Heart left ventricle (tissue), 16 donors: ENCODE measurements around the gene HPS5. TPM values are rescaled to one million over a fixed set of nuclear protein-coding genes. Genes with fewer than 3 reads are reported as not detected.
A peak's percentile ranks its signal among the peaks of the same experiment; 100 is the strongest.
"Not testable (repeated sequence)": the region's sequence is repeated elsewhere in the genome, so short reads cannot be mapped to it uniquely, and the experiment has no call there.

Source experiments
- ATAC-seq, 4 donors: fragments of 200-7000 bp; cut with Tn5 transposase; one replicate each; pipeline ENCODE4 v1.9.1; 2020 to 2022; ENCODE audit warnings: moderate library complexity in 4 of 4, mild to moderate bottlenecking in 3 of 4, moderate number of reproducible peaks in 1 of 4
- DNase-seq, 5 donors: peaks; one replicate each; pipeline ENCODE4 v3.0.0-alpha.2; 2020
- H3K27ac ChIP-seq, 12 donors: fragments of 200-600 bp; sonication (generic) in 4 of 12; one replicate each; pipeline versions ENCODE4 v1.5.0 to v1.8.0; 2016 to 2022; ENCODE audit warnings: mild to moderate bottlenecking in 2 of 12
- H3K27me3 ChIP-seq, 9 donors: fragments of 200-600 bp; sonication (generic) in 2 of 9; one replicate each; pipeline versions ENCODE4 v1.5.1 to v1.8.0; 2016 to 2022; ENCODE audit warnings: mild to moderate bottlenecking in 3 of 9
- H3K36me3 ChIP-seq, 9 donors: fragments of 200-600 bp; sonication (generic) in 2 of 9; one replicate each; pipeline versions ENCODE4 v1.5.0 to v1.8.0; 2018 to 2022; ENCODE audit warnings: mild to moderate bottlenecking in 2 of 9
- H3K4me1 ChIP-seq, 12 donors: fragments of 200-600 bp; sonication (generic) in 4 of 12; one replicate each; pipeline versions ENCODE4 v1.5.0 to v1.8.0; 2016 to 2022; ENCODE audit warnings: mild to moderate bottlenecking in 3 of 12
- H3K4me3 ChIP-seq, 12 donors: fragments of 200-600 bp; sonication (generic) in 4 of 12; one replicate each; pipeline versions ENCODE4 v1.5.0 to v1.8.0; 2017 to 2022; ENCODE audit warnings: mild to moderate bottlenecking in 9 of 12, moderate library complexity in 4 of 12
- H3K9me3 ChIP-seq, 12 donors: fragments of 200-600 bp; sonication (generic) in 4 of 12; one replicate each; pipeline versions ENCODE4 v1.5.0 to v1.8.0; 2016 to 2022; ENCODE audit warnings: mild to moderate bottlenecking in 1 of 12
- POLR2A ChIP-seq, 2 donors: fragments of 450-650 bp; IDR thresholded peaks; one replicate each; pipeline ENCODE4 v1.6.1; 2017; ENCODE audit warnings: antibody characterized with exemption in 2 of 2, mild to moderate bottlenecking in 2 of 2, moderate library complexity in 2 of 2
- WGBS, 4 donors: extraction: QIAGEN DNeasy Blood & Tissue Kit in 2 of 4; methylation state at CpG; one replicate each; pipeline versions ENCODE4 v1.1.5 to v1.1.7; 2013 to 2018; 5-methylcytosine and 5-hydroxymethylcytosine counted together
- intact Hi-C, 10 donors: fragments of 100-400 bp; cut with DNase I; formaldehyde crosslinking; loops; one replicate each; pipeline versions ENCODE4 v1.11.1 to v1.14.2; 2022
- polyA plus RNA-seq, 2 donors: library from polyadenylated mRNA; stranded (reverse); fragments of 200-250 nt; gene quantifications; one replicate each; pipeline ENCODE4 v1.2.3, GENCODE V29; 2013
- total RNA-seq, 9 donors: library from RNA; depleted of rRNA in 2 of 9; stranded (reverse); fragments of >200 nt in 2 of 9; fragmentation: NEBNext Ultra II Directional in 3 of 9; extraction: Animal tissue kit (Norgen Biotek cat#: 25700) in 3 of 9; gene quantifications; one replicate each; pipeline versions ENCODE4 v1.1.0 to v1.2.4, GENCODE V29; 2016 to 2023
- TF ChIP-seq, protein P1 (sequence below), 12 donors: fragments of 200-600 bp; sonication (generic) in 4 of 12; IDR thresholded peaks; one replicate each; pipeline versions ENCODE4 v1.5.0 to v1.8.0; 2018 to 2022; ENCODE audit warnings: antibody characterized with exemption in 12 of 12, mild to moderate bottlenecking in 5 of 12
- donor health status: ischemic (EF 13 %, LVEDD 7.1; RV severe dilation, severe dysfunction).
- donor health status: healthy with polysubstance abuse.
- donor health status: DM: no; HTN: yes; CAD: no.
- donor health status: DM: no; HTN: no; CAD: no.
- donor health status: ischemic (EF 25% LVEDD 6.9; RV normal size, moderate dysfunction).
- donor health status: ischemic (EF 25% LVEDD 5.7; RV mildly dilated, moderate dysfunction).
- donor health status: healthy.
- donor health status: DM: yes; HTN: yes; CAD: no.
- donor health status: ischemic (EF 35%, LVEDD 5.7; RV mildly dilated, moderate dysfunction).
- donor health status: nonischemic (EF 11% LVEDD 7.7; RV severe dilation, severe dysfunction).
- donor health status: DM: yes; HTN: yes; CAD: no.
- donor health status: PGD.
- donor health status: ischemic (EF 29% LVEDD 5.4; RV normal size, mild dysfunction).
- donor health status: nonischemic (EF 23%, LVEDD 6.1; RV moderate dilation, normal function).

Gene HPS5
- total and polyA plus RNA-seq, 11 donors = 6.1 to 19.3 (median 11.9) TPM

DNA sequence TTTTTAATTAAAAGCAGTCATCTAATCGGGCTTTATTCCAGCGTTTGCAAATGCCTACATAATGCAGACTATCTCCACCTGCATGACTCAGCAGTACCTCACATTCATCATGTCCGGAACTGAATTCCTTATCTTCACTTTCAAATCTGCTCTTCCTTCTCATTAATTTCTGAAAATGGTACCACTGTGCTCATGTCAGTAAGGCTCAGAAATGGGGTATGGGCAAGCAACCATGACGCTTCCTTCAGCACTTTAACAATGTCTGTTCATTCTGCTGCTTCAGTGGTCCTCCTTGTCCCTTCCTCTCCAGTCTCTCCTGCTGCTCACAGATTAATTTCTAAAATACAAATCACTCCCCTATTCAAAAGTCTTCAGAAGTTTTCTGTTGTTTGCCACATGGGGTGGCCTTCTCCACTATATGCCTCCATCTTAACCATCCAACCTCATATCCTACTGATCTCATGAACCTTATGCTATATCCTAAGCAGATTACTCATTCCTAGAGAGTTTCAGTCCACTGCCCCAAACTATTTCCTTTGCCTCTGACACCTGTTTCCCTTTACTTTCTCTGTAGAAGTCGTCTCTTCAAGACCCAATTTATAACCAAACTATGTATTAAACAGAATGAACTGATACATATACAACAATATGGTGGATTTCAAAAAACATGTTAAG is 7.4 kb upstream of the HPS5 start:
- no peaks in the 10 kb centered on the region for H3K27me3 ChIP-seq
- TF ChIP-seq, protein P1, sequence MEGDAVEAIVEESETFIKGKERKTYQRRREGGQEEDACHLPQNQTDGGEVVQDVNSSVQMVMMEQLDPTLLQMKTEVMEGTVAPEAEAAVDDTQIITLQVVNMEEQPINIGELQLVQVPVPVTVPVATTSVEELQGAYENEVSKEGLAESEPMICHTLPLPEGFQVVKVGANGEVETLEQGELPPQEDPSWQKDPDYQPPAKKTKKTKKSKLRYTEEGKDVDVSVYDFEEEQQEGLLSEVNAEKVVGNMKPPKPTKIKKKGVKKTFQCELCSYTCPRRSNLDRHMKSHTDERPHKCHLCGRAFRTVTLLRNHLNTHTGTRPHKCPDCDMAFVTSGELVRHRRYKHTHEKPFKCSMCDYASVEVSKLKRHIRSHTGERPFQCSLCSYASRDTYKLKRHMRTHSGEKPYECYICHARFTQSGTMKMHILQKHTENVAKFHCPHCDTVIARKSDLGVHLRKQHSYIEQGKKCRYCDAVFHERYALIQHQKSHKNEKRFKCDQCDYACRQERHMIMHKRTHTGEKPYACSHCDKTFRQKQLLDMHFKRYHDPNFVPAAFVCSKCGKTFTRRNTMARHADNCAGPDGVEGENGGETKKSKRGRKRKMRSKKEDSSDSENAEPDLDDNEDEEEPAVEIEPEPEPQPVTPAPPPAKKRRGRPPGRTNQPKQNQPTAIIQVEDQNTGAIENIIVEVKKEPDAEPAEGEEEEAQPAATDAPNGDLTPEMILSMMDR (IDR thresholded peaks at IDR 0.05) = no peak
- TF ChIP-seq POLR2A (IDR thresholded peaks at IDR 0.05) = no peak
- no peak overlapping the region for H3K27ac ChIP-seq
- peaks cover 0 to 78% (median 55%) of the 10 kb centered on the region in 9 donors for H3K36me3 ChIP-seq
- ATAC-seq = no peak
- H3K4me1 ChIP-seq = peaks cover 0 to 44% (median 15%) of the 10 kb centered on the region in 12 donors
- H3K4me3 ChIP-seq = no peak overlapping the region
- no peak for DNase-seq
- no peaks in the 10 kb centered on the region for H3K9me3 ChIP-seq
- 73 to 82% (median 77%) methylated on average over 5 of the region's 5 CpGs for WGBS, 4 donors
- intact Hi-C loops = loop anchor here in 4 of 10 donors (10.0 kb wide), 3 partner anchors 65 to 305 kb away; partner anchors contain the start of genes TSG101 (in 2 of the 4), LDHA (in 1 of the 4) and SPTY2D1 (in 1 of the 4)

DNA sequence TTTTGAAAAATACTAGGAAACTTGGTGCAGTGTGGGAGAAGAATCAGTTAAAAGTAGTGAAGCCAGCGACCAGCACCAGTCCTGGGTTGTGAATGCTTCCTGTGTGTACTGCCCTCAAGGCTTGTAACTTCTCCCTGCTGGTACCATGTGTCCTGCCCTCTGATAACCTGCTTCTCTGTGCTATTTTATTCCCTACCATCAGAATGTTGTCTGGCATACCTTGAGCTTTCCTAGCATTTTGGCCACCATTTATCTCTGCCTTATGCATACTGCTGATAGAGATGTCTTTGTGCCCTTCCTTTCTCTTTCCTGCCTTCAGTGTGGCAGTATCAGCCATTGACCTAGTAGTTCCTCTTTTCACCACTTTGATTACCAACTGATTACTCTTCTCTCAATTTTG is 2.4 kb upstream of the HPS5 start:
- Histone ChIP-seq H3K4me1 (peaks cover 0 to 60% (median 38%) of the 10 kb centered on the region in 12 donors), H3K4me3 (peak overlapping the region in 4 of 12 donors; percentile 2 to 93 (median 83)), H3K36me3 (peaks cover 0 to 43% (median 20%) of the 10 kb centered on the region in 9 donors), H3K27me3 (no peaks in the 10 kb centered on the region), H3K9me3 (no peaks in the 10 kb centered on the region), H3K27ac (peak overlapping the region in 2 of 12 donors; percentile 7 to 97)
- WGBS, 4 donors = 29 to 71% (median 62%) methylated on average over 1 of the region's 1 CpG
- intact Hi-C loops = loop anchor here in 9 of 10 donors (5.0 to 10.0 kb wide), 8 partner anchors 58 to 373 kb away; partner anchors contain the start of genes TSG101 (in 5 of the 9), SPTY2D1 (in 3 of the 9), LDHA (in 1 of the 9) and TMEM86A (in 1 of the 9)
- no peak for TF ChIP-seq POLR2A (IDR thresholded peaks at IDR 0.05)
- TF ChIP-seq, protein P1 (IDR thresholded peaks at IDR 0.05) = no peak
- no peak for DNase-seq
- ATAC-seq = no peak

DNA sequence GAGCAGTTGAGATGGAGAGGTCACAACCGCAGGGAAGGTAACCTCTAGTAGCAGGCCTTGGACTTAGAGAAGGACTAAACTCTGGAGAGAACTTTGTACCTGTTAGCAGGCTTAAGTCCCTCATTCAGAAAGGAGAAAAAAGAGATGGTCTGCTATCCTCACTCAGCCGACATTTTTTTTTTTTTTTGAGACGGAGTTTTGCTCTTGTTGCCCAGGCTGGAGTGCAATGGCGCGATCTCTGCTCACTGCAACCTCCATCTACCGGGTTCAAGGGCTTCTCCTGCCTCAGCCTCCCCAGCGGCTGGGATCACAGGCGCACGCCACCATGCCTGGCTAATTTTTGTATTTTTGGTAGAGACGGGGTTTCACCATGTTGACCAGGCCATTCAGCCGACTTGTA is 1.9 kb upstream of the HPS5 start:
- H3K27me3 ChIP-seq, ATAC-seq, DNase-seq, H3K9me3 ChIP-seq: not testable (repeated sequence)
- Histone ChIP-seq H3K4me1 (peaks cover 0 to 60% (median 35%) of the 10 kb centered on the region in 12 donors), H3K27ac (peak overlapping the region in 2 of 12 donors; percentile 7 to 97), H3K4me3 (peak overlapping the region in 5 of 12 donors; percentile 78 to 93 (median 88)), H3K36me3 (peaks cover 0 to 38% (median 16%) of the 10 kb centered on the region in 9 donors)
- WGBS, 4 donors = 90 to 95% (median 94%) methylated on average over 11 of the region's 11 CpGs
- intact Hi-C loops = loop anchor here (2.0 to 10.0 kb wide), 9 partner anchors 58 to 373 kb away; partner anchors contain the start of genes TSG101 (in 5 of the 10), LDHA (in 3 of the 10), SPTY2D1 (in 3 of the 10) and TMEM86A (in 1 of the 10)

DNA sequence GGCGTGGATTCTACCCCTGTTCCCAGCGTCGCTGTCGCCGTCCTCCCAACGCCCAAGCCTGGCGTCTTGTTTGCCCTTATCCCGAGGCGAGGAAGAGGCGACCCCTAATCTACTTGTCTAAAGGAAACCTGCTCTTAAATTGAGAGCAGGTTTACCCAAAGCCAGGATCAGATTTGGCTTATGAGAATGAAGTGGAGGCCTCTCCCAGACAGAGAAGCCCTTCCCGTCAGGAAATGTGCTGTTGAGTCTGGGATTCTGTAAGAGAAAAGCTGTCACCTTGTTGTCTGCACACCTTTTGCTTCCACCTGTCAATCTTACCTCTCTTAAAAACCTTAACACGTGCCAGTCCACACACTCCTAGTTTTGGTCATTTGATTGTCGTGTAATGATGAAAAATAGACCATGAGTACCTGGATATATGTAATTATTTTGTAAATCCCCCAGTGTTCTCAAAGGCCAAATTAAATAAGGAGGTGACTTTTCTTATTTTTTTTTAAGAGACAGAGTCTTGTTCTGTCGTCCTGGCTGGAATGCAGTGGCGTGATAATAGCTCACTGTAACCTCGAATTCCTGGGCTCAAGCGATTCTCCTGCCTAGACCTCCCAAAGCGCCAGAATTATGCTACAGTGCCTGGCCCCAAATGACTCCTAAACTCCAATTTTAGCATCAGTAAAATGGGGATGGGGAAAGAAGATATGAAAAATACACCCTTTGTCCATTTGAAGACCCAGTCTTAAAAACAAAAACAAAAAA is 1.1 kb upstream of the HPS5 start:
- Histone ChIP-seq H3K9me3 (no peaks in the 10 kb centered on the region), H3K4me1 (peaks cover 0 to 63% (median 35%) of the 10 kb centered on the region in 12 donors), H3K27ac (peak overlapping the region; percentile 85 to 100 (median 95)), H3K36me3 (peaks cover 0 to 34% (median 11%) of the 10 kb centered on the region in 9 donors), H3K27me3 (no peaks in the 10 kb centered on the region), H3K4me3 (peak overlapping the region; percentile 52 to 93 (median 82))
- DNase-seq = no peak
- TF ChIP-seq POLR2A (IDR thresholded peaks at IDR 0.05) = no peak
- TF ChIP-seq, protein P1 (IDR thresholded peaks at IDR 0.05) = no peak
- ATAC-seq = no peak
- intact Hi-C loops = loop anchor here (1.0 to 10.0 kb wide), 11 partner anchors 59 to 374 kb away; partner anchors contain the start of genes TSG101 (in 5 of the 10), SPTY2D1 (in 4 of the 10), LDHA (in 3 of the 10) and TMEM86A (in 1 of the 10)
- 10 to 27% (median 11%) methylated on average over 8 to 18 of the region's 18 CpGs for WGBS, 4 donors
